Measurements from ENCODE around the gene PHLDA3.

DNA sequence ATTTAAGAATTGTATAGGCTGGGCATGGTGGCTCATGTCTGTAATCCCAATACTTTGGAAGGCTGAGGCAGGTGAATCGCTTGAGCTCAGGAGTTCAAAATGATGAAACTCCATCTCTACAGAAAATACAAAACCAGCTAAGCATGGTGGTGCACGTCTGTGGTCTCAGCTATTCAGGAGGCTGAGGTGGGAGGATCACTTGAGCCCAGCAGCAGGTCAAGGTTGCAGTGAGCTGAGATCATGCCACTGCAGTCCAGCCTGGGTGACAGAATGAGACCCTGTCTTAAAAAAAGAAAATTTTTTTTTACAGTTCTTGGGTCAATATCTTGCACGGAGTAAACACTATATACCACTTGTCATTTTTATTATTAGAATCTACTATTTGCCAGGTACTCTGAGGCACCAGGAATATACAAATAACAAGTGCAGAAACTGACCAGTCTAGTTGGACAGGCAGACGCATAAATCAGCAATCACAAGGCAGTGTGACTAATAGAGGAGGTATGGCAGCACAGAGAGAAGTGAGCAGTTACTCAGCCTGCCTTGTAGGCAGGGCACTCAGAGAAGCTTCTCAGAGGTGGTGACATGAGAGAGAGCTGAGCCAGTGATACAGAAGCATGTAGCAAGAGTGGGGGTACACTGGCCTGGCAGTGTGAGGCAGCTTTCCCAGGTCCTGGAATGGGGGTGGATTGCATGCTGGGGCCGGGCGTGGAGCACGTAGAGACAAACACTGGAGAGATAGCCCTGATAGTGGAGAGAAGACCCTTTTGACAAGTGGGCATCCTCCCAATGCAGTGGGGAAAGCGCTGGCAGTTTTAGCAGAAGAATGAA is 8.0 kb downstream of the PHLDA3 start:
- TF ChIP-seq, protein P1, sequence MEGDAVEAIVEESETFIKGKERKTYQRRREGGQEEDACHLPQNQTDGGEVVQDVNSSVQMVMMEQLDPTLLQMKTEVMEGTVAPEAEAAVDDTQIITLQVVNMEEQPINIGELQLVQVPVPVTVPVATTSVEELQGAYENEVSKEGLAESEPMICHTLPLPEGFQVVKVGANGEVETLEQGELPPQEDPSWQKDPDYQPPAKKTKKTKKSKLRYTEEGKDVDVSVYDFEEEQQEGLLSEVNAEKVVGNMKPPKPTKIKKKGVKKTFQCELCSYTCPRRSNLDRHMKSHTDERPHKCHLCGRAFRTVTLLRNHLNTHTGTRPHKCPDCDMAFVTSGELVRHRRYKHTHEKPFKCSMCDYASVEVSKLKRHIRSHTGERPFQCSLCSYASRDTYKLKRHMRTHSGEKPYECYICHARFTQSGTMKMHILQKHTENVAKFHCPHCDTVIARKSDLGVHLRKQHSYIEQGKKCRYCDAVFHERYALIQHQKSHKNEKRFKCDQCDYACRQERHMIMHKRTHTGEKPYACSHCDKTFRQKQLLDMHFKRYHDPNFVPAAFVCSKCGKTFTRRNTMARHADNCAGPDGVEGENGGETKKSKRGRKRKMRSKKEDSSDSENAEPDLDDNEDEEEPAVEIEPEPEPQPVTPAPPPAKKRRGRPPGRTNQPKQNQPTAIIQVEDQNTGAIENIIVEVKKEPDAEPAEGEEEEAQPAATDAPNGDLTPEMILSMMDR (IDR thresholded peaks at IDR 0.05), result no peak
- TF ChIP-seq POLR2A (IDR thresholded peaks at IDR 0.05), result no peak
